HG03565 (cell line): Measurements from ENCODE around the gene USP3.

Experiments
- ATAC-seq: cut with Tn5 transposase; IDR thresholded peaks from one replicate; pipeline ENCODE4 v1.9.1; 2021; ENCODE audit warnings: mild to moderate bottlenecking, moderate library complexity; ENCODE audit not compliant: unreplicated experiment

USP3 gene

DNA sequence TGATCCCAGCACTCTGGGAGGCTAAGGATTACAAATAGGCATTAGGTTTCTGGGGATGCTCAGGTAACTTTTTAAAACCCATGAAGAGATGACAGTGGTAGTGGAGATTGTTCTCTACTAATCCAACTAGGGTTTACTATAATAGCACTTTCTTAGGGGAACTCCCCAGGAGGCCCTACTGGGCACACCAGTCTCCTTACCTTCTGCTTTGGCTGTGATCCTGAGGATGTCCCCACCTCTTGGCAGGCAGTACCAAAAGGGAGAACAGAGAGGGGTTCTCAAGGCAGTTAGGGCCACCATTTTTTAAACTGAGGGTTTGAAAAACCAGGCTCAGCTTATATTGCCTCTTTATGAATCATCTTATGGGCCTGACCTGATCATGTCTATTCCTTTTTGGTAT, 77.8 kb downstream of the USP3 start:
- no peak for ATAC-seq

DNA sequence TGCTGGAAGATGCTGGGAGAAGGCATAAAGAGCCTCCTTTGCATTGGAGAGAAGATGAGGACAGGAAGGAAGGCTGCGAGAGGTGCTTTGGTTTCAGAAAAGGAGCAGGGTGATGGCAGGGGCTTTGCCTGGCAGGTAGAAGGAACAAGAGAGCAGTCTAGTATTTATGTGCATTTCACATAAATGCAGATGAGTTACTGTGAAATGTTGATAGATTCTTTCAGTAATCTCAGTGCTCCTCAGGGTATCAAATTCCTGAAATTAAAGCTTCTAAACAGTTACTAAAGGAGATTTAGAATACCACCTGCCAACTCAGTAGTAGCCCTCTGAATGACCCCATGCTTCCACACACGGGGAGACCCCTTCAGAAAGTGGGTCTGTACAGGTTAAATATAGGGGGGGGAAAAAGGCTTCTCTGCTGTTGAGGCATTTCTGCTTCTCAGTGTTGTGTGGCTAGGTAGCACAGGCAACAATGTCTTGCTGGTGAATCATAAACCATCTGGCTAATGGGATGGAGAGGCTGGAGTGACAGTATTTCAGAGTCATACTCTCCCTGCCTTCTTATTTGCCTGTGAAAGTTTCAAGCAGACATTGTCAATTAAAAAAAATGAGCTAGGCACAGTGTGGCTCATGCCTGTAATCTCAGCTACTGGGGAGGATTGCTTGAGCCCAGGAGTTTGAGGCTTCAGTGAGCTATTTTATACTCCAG, 78.5 kb downstream of the USP3 start:
- ATAC-seq = no peak

DNA sequence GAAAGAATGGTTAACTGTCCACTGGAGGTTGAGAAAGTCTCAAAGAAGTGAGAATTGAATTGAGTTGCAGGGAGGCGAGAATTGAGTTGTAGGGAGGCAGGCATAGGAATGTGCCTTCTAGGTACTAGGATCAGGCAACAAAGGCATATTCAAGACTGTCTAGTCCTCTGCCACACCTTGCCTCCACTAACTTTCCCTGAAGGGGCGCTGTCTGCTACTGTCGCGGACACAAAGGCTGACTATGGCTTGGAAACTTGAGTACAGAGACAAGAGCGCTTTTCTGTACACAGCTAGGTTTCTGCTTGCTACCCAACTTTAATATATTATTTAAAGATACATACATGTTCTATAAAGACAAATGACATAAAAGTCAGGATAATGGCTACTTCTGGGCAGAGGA, 82.4 kb downstream of the USP3 start:
- ATAC-seq = no peak

GRCh38 chr15:63587527-63587926, 83.1 kb downstream of the USP3 start:
- ATAC-seq = no peak

DNA sequence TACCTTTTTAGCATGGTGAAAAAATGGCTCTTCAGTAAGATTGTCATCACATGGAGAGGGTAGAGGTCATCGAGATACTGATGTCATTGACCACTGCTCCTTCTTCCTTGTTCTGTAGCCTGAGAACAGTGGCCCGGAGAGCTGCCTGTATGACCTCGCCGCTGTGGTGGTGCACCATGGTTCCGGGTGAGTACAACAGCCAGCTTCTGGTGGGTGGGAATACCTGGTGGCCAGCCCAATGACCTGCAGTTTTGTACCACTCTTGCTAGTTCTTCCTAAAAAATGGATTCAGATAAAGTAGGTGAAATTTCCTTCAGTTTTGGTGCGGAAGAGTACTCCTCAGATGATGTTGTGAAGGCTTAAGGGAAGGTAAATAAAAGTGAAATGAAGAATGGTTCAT, 84.4 kb downstream of the USP3 start:
- no peak for ATAC-seq

DNA sequence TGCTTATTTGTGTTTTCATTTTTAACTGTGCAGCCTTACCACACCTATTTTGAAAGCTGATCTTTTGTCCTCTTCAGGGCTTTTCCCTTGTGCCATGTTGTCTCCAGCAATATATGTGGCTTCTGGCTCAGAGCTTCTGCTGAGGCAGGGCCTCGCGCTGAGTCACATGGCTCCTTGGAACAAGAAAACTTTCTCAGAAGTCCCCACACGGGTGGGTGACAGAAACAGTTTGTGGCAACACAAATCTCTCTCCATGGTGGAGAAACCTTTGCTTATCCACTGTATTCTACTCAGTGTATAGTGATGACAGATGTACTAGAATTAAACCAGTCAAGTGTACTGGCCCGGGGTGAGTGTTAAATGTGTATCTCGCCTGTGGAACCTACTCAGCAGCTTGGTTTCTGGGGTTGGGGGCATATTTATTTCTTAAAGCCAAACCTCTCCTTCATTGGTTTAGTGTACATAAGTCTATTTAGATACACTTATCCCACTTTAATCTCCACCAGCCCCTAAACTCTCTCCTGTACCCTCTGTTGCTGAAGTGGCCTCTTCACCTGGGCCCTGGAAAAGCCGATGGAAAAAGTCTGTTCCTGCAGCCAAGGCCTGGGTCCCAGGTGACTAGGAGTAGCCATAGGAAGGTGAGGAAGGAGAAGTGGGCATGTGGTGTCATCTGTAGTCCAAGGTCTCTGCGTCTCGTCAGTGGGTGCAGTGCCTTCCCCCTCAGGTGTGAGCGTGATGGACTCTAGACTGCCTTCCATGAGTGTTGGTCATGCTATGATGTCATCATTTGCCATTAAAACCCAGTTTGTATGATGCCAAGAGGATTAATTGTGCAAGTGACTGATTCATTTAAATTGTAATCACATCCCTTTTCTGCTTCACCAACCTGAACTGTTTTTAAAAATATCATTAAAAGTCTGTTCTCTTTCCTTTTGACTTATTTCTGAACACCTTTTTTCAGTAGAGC, 89.6 kb downstream of the USP3 start:
- ATAC-seq = no peak

DNA sequence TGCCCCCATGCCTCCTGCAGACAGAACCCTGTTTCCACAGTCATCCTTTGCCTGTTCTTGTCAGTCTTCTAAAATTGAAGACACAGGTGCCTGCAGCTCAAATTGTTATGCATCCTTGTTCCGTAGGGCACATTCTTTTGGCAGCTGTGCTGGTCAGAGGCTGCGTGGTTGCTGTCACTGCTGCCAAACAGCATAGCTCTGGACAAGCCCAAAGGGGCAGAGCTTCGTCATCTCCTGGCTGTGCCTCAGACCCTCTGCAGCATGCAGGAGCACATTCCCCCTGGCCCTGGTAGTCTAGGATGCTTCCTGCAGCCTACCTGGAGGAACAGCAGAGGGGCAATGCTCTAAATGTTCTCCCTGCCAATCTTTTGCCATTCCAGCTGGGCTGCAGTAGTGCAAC, 90.7 kb downstream of the USP3 start:
- ATAC-seq = no peak

- no peak for ATAC-seq
Measured at GRCh38 chr15:63595688-63596087, 91.3 kb downstream of the USP3 start.

- no peak for ATAC-seq
Measured at GRCh38 chr15:63596676-63597037, 92.3 kb downstream of the USP3 start.

DNA sequence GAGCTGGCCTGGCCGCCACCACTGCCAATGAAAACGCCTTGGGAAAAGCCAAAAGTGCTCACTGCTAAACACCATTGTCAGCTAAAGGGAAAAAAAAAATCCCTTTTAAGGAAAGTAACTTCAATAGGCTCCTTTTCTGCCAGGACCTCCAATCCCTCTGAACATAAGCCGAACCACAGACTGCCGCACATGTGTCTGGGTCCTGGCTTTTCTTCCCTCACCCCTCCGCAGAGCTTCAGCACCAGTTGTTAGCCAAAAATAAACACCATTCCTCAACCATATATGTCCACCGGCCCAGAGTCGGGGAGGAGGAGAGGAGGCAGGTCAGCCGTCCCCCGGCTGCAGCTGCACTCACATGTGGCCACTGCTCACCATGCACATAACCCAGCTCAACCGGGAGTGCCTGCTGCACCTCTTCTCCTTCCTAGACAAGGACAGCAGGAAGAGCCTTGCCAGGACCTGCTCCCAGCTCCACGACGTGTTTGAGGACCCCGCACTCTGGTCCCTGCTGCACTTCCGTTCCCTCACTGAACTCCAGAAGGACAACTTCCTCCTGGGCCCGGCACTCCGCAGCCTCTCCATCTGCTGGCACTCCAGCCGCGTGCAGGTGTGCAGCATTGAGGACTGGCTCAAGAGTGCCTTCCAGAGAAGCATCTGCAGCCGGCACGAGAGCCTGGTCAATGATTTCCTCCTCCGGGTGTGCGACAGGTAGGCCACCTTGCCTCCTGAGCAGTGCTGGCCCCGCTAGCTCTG, 92.8 kb downstream of the USP3 start, which contains the start of gene FBXL22:
Gene FBXL22, plus strand, starts transcription at position 350 of the 753 bp plus-strand sequence. Its CDS starts 6 bp downstream, at position 356.
- no peak for ATAC-seq

- ATAC-seq = no peak
Measured at GRCh38 chr15:63597821-63598220, 93.4 kb downstream of the USP3 start.

DNA sequence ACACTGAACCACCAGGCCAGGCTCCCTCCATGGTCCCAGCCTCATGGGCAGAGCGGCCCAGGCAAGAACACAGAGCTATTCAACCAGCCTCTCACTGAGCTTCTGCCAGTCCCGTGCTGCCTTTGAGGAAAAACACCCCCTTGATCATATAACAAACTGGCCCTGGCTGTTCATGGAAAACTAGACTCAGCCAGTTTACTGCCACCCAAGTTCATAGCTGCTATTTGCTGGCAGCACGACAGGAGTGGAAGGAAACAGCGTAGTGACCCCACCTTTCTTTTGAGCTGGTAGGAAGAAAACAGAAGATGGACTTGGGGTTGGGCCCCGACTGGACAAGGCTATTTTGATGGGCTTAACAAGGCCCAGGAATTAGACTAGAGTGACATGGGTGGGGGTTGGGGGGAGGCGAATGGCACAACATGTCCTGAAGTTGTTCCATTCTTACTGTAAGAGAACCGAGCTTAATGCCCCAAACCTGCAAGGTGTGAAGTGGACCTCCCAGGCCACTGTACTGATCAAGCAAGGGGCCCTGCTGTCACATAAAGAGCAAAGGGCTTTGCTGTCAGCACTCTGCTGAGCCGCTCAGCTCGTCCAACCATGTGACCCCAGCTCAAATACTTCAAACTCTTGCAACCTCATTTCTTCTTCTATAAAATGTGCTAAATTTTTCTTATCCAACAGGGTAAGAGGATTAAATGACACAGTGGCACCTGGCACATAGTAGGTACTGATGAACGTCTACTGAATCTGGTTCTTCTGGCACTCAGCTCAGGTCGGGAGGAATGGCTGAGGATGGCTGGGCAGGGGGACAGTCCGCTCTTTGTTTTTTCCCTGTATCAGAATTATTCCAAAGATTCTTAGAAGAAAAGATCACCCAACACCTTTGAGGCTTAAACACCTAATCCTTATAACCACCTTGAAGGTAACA, 94.3 kb downstream of the USP3 start:
- no peak for ATAC-seq

GRCh38 chr15:63599401-63600000, 95.1 kb downstream of the USP3 start:
- ATAC-seq = no peak

DNA sequence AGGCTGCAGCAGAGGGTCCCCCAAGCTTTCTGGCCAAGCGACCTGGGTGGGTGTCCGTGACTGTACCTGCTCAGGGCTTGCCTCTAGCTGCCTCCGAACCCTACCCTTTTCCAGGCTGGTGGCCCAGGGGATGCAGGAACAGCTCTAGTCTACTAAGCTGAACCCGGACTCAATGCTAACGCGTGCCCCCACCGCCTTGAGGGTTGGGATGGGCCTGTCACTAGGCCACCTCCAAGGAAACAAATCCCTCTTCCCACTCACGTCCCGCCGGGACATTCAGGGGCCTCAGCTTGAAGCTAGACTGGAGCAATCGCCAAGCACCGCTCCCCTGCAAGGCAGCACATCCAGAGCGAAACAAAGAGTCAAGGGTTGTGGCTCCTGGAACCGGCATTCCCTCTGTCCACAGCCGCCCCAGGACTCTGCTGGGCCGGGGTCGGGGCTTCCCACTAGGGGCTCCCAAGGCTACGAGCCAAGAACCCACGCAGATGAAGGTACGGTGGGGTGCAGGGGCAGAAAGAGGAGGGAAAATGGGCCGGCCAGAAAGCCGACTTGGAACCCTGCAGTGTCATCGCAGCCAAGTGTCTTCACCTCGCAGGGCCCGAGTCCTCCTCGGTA, 95.7 kb downstream of the USP3 start:
- ATAC-seq = no peak

DNA sequence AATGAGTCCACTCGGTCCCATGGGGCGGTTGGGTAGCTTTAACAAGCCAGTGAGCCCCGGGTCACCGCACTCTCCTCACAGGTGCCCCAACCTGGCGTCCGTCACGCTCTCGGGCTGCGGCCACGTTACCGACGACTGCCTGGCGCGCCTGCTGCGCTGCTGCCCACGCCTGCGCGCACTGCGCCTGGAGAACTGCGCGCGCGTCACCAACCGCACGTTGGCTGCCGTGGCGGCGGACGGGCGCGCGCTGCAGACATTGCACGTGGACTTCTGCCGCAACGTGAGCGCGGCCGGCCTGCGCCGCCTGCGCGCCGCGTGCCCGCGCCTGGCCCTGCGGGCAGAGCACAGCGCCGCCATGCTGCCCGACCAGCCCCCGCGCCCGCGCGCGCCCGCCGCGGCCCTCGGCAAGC, 96.2 kb downstream of the USP3 start:
- ATAC-seq = peak; percentile 71

- no peak for ATAC-seq
Measured at GRCh38 chr15:63601026-63601703, 96.8 kb downstream of the USP3 start.

- no peak for ATAC-seq
Measured at GRCh38 chr15:63601704-63602185, 97.4 kb downstream of the USP3 start.

DNA sequence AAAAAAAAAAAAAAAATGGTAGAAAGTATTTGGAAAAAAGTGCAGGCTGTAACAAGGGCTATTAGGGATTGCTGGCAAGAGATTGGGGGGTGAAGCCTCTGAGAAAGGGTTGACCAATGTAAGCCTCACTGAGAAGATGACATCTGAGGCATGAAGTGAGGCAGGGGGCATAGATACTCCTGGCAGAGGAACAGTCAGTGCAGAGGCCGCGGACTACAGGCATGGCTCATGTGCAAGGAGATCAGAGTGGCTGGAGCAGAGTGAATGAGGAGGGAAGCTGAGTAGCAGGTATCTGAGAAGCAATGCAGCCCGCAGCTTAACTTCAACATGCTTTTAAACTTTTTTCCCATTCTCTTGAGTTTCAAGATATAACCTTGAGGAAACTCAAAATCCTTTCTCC, 98.2 kb downstream of the USP3 start:
- no peak for ATAC-seq

- no peak for ATAC-seq
Measured at GRCh38 chr15:63603516-63603915, 99.1 kb downstream of the USP3 start.
